Cardiac muscle cell (in vitro differentiated cells and primary cell): ENCODE data around the gene ATXN1. TPM values are rescaled to one million over a fixed set of nuclear protein-coding genes. Genes with fewer than 3 reads are reported as not detected.
A peak's percentile ranks its signal among the peaks of the same experiment; 100 is the strongest.

ENCODE experiments used
- DNase-seq, 2 donors: peaks; one replicate each; pipeline versions ENCODE4 v3.0.0 to v3.0.0-alpha.2; 2010 to 2017; ENCODE audit warnings: low read depth in 1 of 2, low spot score in 1 of 2
- H3K27ac ChIP-seq: fragments of 200-600 bp; sonication (generic); 2 replicates; pipeline ENCODE4 v1.5.1; 2016
- H3K27me3 ChIP-seq: fragments of 200-600 bp; sonication (generic); 2 replicates; pipeline ENCODE4 v1.6.0; 2016; ENCODE audit warnings: control low read depth
- H3K36me3 ChIP-seq: fragments of 200-600 bp; sonication (generic); 2 replicates; pipeline ENCODE4 v1.5.1; 2016; ENCODE audit warnings: control low read depth
- H3K4me1 ChIP-seq: fragments of 200-600 bp; sonication (generic); 2 replicates; pipeline ENCODE4 v1.8.1; 2017; ENCODE audit warnings: low read depth, mild to moderate bottlenecking, mixed run types
- H3K4me3 ChIP-seq: fragments of 200-600 bp; sonication (generic); 2 replicates; pipeline ENCODE4 v1.5.1; 2016; ENCODE audit warnings: mild to moderate bottlenecking
- H3K9me3 ChIP-seq: fragments of 200-600 bp; sonication (generic); 2 replicates; pipeline ENCODE4 v1.5.1; 2017; ENCODE audit warnings: low read depth, mild to moderate bottlenecking, control low read depth
- CTCF ChIP-seq: IDR thresholded peaks from 2 replicates; pipeline ENCODE4 v1.5.1; 2012; ENCODE audit warnings: low read depth, mild to moderate bottlenecking, low read length
- polyA plus RNA-seq: library from polyadenylated mRNA; unstranded; fragments of >200 nt; fragmentation: Nextera tagmentation; extraction: Ambion mirVana; gene quantifications from 2 replicates; pipeline ENCODE4 v1.2.1, GENCODE V29; 2016
- total RNA-seq: library from RNA; depleted of rRNA; stranded (reverse); fragments of >200 nt; gene quantifications from 2 replicates; pipeline ENCODE4 v1.2.3, GENCODE V29; 2016

ATXN1 gene
- total RNA-seq (25.9 and 37.4 TPM in 2 replicates), polyA plus RNA-seq (15.1 and 20.9 TPM in 2 replicates)

DNA sequence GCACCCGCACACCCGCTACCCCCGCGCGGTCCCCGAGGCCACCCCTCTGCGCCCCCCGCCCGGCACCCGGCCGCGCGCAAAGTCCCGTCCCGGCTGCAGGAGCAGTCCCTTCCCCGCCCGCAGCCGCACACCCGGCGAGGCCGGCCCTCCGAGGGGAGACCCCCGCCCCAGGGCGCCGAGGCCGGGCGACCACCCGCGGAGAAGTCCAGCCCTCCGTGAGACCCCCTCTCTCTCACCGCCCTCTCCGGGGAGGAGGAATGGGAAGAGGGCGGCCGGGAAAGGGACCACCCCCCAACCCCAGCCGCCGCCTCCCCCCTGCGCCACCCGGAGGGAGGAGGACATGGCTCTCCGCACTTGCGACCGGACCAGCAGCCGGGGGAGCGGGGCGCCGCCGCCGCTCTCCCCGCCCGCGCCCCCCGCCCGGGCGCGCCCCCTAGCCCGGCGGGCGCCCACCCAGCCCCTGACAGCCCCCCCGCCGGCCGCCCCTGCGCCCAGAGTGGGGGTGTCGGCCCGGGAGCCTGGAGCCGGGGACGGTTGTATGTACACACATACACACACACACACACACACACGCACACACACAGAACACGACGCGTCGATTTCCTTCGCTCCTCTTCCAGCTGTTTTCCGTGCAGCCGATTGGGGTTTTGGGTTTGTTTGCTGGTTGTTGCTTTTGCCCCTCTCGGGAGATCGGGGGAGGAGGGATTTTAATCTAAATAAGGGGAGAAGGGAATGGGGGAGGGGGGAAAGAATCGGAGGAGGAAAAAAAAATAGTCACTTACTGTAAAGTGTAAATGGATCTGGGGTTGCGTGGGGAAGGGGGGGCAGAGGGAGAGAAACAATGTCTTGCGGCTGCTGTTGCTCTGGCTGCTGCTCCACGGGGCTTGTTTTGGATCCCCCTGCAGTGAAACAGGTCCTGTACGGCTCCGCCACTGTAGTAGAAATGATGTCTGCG lies at the start of gene ATXN1:
TSS of gene ATXN1 (minus strand) at position 945 of the 955 bp plus-strand sequence.
- peak within 1 kb of the TSS; percentile 95 for H3K27ac ChIP-seq
- no peak for TF ChIP-seq CTCF
- peak; percentile 71 to 81 for DNase-seq

GRCh38 chr6:16810411-16810810 lies 49.2 kb upstream of the ATXN1 start:
- Histone ChIP-seq H3K27me3 (no peaks in the 10 kb centered on the region), H3K4me3 (no peak overlapping the region), H3K36me3 (no peaks in the 10 kb centered on the region), H3K4me1 (peaks cover 7% of the 10 kb centered on the region), H3K27ac (no peak overlapping the region), H3K9me3 (no peaks in the 10 kb centered on the region)
- no peak for TF ChIP-seq CTCF
- no peak for DNase-seq

More for the DNA sequence above, at the start of gene ATXN1:
- H3K36me3 ChIP-seq, result no peaks in the 10 kb centered on the region
- peak within 1 kb of the TSS; percentile 94 for H3K4me3 ChIP-seq
- peaks cover 27% of the 10 kb centered on the region for H3K4me1 ChIP-seq
- H3K9me3 ChIP-seq, result no peaks in the 10 kb centered on the region
- H3K27me3 ChIP-seq, result no peaks in the 10 kb centered on the region

- peaks cover 11% of the 10 kb centered on the region for H3K4me1 ChIP-seq
- no peak overlapping the region for H3K4me3 ChIP-seq
- no peaks in the 10 kb centered on the region for H3K9me3 ChIP-seq
- no peaks in the 10 kb centered on the region for H3K36me3 ChIP-seq
- H3K27ac ChIP-seq, result no peak overlapping the region
- DNase-seq, result no peak
- TF ChIP-seq CTCF, result no peak
- H3K27me3 ChIP-seq, result no peaks in the 10 kb centered on the region
These were observed 48.6 kb upstream of the ATXN1 start for GRCh38 chr6:16809753-16810358.

- no peaks in the 10 kb centered on the region for H3K36me3 ChIP-seq
- H3K4me1 ChIP-seq, result peaks cover 27% of the 10 kb centered on the region
- H3K27me3 ChIP-seq, result no peaks in the 10 kb centered on the region
- H3K9me3 ChIP-seq, result no peaks in the 10 kb centered on the region
- no peak for TF ChIP-seq CTCF
- DNase-seq, result no peak
- H3K27ac ChIP-seq, result no peak overlapping the region
- no peak overlapping the region for H3K4me3 ChIP-seq
These were observed 46.7 kb upstream of the ATXN1 start for GRCh38 chr6:16807956-16808355.

DNA sequence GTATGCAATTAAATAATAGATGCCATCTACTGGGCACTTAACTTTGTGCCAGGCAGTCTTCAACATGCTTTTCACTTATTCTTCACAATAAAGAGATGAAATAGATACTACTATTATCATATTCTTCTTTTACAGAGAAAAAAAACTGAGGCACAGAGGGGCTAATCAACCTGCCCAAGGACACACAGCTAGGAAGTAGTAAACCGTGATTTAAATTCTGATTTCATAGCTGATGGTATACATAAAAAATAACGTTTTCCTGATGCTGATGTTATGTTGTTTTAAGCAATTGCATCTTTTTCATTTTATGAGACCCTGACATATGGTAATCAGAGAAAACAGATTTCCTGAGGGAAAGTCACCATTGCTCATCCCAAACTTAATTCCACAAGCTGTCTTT lies 45.1 kb upstream of the ATXN1 start:
- Histone ChIP-seq H3K36me3 (no peaks in the 10 kb centered on the region), H3K4me3 (no peak overlapping the region), H3K9me3 (no peaks in the 10 kb centered on the region), H3K4me1 (peaks cover 35% of the 10 kb centered on the region), H3K27ac (no peak overlapping the region), H3K27me3 (no peaks in the 10 kb centered on the region)
- DNase-seq, result no peak
- no peak for TF ChIP-seq CTCF
